ENCODE results near the gene PDCD1LG2.

The PDCD1LG2 gene

DNA sequence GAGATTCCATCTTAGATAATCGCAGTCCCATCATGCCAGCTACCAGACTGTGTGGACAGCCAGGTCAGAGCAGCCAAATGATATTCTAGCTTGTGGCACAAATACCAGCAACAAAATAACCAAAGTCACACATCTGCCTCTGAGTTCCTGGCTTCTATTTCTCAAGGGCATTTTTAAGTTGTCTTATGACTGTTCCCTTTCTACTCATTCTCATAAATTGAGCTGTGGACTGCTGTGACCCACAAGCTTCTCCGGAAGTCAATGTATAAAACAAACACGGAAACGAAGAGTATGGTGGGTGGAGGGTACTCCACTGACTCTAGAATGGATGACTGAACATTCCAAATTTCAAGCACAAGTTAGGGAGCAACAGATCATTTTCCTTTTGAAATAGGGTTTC, 43.9 kb downstream of the PDCD1LG2 start:
- Histone ChIP-seq H3K9me3 (ENCODE audit: control insufficient read depth, insufficient read depth, low read length) (no peaks in the 10 kb centered on the region), H4K20me1 (ENCODE audit: control insufficient read depth, insufficient read depth, low read depth, low read length) (no peaks in the 10 kb centered on the region), H3K79me2 (ENCODE audit: control insufficient read depth, low read length) (no peaks in the 10 kb centered on the region), H3K4me3 (ENCODE audit: low read length) (no peak overlapping the region), H3K4me2 (ENCODE audit: low read length) (no peak overlapping the region), H3F3A (ENCODE audit: control insufficient read depth, insufficient read depth) (no peaks in the 10 kb centered on the region), H3K4me1 (ENCODE audit: control insufficient read depth, low read length) (peaks cover 8% of the 10 kb centered on the region), H3K36me3 (ENCODE audit: control insufficient read depth, low read length) (no peaks in the 10 kb centered on the region), H3K9me2 (replicated peaks; ENCODE audit: control insufficient read depth, low read length) (no peaks in the 10 kb centered on the region), H3K27ac (ENCODE audit: low read depth, low read length) (no peak overlapping the region), H3K27me3 (ENCODE audit: control insufficient read depth, low read length) (no peaks in the 10 kb centered on the region)
- TF ChIP-seq CTCF (IDR thresholded peaks at IDR 0.05; ENCODE audit: low read depth, low read length, poor library complexity, severe bottlenecking), result no peak
- no peak for TF ChIP-seq EZH2phosphoT487 (IDR thresholded peaks at IDR 0.05; ENCODE audit: borderline replicate concordance, low read length)

DNA sequence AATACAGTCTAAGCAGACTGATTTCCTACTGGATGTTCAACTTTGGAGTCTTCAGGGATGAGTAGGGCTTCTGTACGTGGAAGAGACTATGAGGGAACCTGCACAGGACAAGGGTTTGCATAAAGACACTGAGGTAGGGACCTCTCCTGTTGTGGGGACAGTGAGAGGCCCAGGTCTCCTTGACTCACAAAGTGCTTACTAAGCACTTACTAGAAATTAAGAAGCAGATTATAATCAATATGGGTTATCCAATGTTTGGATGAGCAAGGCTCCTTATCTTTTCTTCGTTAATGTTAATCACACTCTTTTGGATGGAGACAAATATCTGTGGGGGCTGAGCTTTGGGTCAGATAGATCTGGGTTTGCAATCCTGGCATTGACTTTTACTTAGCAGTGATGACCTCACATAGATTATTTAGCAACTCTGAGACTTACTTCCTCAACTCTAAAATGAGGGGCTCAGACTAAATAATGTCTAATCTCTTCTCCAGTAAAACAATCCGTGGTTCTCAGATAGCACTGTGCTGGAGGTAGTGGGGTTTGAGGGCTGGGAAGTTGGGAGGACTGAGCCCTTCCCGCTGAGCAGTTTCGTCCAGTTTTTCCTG, 45.9 kb downstream of the PDCD1LG2 start:
- Histone ChIP-seq H3K27me3 (ENCODE audit: control insufficient read depth, low read length) (no peaks in the 10 kb centered on the region), H3K79me2 (ENCODE audit: control insufficient read depth, low read length) (no peaks in the 10 kb centered on the region), H3K9me2 (replicated peaks; ENCODE audit: control insufficient read depth, low read length) (no peaks in the 10 kb centered on the region), H3K4me3 (ENCODE audit: low read length) (no peak overlapping the region), H3K27ac (ENCODE audit: low read depth, low read length) (no peak overlapping the region), H3K9me3 (ENCODE audit: control insufficient read depth, insufficient read depth, low read length) (no peaks in the 10 kb centered on the region), H3F3A (ENCODE audit: control insufficient read depth, insufficient read depth) (no peaks in the 10 kb centered on the region), H3K4me1 (ENCODE audit: control insufficient read depth, low read length) (peaks cover 8% of the 10 kb centered on the region), H3K4me2 (ENCODE audit: low read length) (no peak overlapping the region), H3K36me3 (ENCODE audit: control insufficient read depth, low read length) (no peaks in the 10 kb centered on the region), H4K20me1 (ENCODE audit: control insufficient read depth, insufficient read depth, low read depth, low read length) (no peaks in the 10 kb centered on the region)
- no peak for TF ChIP-seq EZH2phosphoT487 (IDR thresholded peaks at IDR 0.05; ENCODE audit: borderline replicate concordance, low read length)
- TF ChIP-seq CTCF (IDR thresholded peaks at IDR 0.05; ENCODE audit: low read depth, low read length, poor library complexity, severe bottlenecking), result no peak

DNA sequence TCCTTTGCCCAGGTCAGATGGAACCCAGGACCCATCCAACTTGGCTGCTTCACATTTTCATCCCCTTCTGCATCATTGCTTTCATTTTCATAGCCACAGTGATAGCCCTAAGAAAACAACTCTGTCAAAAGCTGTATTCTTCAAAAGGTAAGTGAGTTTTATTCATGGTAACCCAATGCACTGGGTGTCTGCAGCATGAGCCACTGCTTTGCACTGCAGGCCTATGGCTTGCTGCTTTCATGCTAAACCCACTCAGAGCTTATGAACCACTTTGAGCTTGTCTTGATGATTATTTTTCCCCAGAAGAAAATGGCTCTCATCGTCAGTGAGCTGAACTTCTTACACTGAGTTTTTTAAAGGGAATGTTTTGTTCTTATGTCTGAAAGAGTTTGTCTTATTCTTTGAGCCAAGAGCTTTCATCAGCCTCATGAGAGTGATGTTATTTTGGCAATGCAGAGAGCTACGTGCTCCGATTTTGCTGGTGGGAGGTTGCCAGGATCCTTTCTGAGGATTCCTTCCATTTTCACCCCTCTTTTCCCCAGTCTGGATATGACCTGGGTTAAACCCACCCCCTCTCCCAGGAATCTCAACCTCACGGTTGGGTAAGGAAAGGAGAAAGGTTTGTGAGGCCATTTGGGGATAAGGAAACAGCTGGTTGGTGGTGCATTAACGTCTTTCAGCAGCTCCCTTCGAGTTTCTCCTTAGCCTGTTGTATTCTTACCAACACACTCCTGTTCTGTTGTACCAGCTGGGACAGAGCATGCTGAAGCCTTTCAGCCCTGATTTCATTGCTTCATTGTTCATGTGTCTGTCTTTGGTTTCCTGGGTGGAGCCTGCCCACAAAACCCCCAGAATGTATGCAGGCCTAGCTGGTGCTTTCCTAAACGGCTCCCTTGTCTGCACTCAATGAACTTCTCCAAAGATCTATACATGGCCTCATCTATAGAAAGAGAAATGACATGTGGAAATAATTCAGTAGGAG, 47.6 kb downstream of the PDCD1LG2 start:
- H3K27me3 ChIP-seq (ENCODE audit: control insufficient read depth, low read length), result no peaks in the 10 kb centered on the region
- no peak overlapping the region for H3K4me3 ChIP-seq (ENCODE audit: low read length)
- no peaks in the 10 kb centered on the region for H3K79me2 ChIP-seq (ENCODE audit: control insufficient read depth, low read length)
- H3K36me3 ChIP-seq (ENCODE audit: control insufficient read depth, low read length), result no peaks in the 10 kb centered on the region
- H3K4me1 ChIP-seq (ENCODE audit: control insufficient read depth, low read length), result peaks cover 8% of the 10 kb centered on the region
- no peak for TF ChIP-seq EZH2phosphoT487 (IDR thresholded peaks at IDR 0.05; ENCODE audit: borderline replicate concordance, low read length)
- TF ChIP-seq CTCF (IDR thresholded peaks at IDR 0.05; ENCODE audit: low read depth, low read length, poor library complexity, severe bottlenecking), result no peak
- H3K9me3 ChIP-seq (ENCODE audit: control insufficient read depth, insufficient read depth, low read length), result no peaks in the 10 kb centered on the region
- no peak overlapping the region for H3K27ac ChIP-seq (ENCODE audit: low read depth, low read length)
- H4K20me1 ChIP-seq (ENCODE audit: control insufficient read depth, insufficient read depth, low read depth, low read length), result no peaks in the 10 kb centered on the region
- no peaks in the 10 kb centered on the region for H3K9me2 ChIP-seq (replicated peaks; ENCODE audit: control insufficient read depth, low read length)
- H3K4me2 ChIP-seq (ENCODE audit: low read length), result no peak overlapping the region
- H3F3A ChIP-seq (ENCODE audit: control insufficient read depth, insufficient read depth), result no peaks in the 10 kb centered on the region
